ENCODE data around the gene SRGAP2B. TPM values are rescaled to one million over a fixed set of nuclear protein-coding genes. Genes with fewer than 3 reads are reported as not detected.
"Not testable (repeated sequence)": the region's sequence is repeated elsewhere in the genome, so short reads cannot be mapped to it uniquely, and the experiment has no call there.

Gene SRGAP2B
- total RNA-seq, 1 experiment from 2014 or later = 23.5 TPM

GRCh38 chr1:144995833-144996410 is 99.2 kb downstream of the SRGAP2B start:
- H3K18ac ChIP-seq (ENCODE audit: insufficient read length, low read depth, low read length); H3K4me3 Mint-ChIP-seq; H3K4me1 ChIP-seq (ENCODE audit: insufficient read depth, low read length); H2BK5ac ChIP-seq (ENCODE audit: insufficient read length, low read length); H2BK20ac ChIP-seq (ENCODE audit: low read depth, low read length, poor library complexity, severe bottlenecking); H3K27me3 Mint-ChIP-seq (ENCODE audit: low read depth); H2BK120ac ChIP-seq (ENCODE audit: low read depth, low read length, poor library complexity, severe bottlenecking); H3K9me3 Mint-ChIP-seq; H3K4ac ChIP-seq (ENCODE audit: low read depth, low read length); H2AK5ac ChIP-seq (ENCODE audit: insufficient read length, low read length); H4K5ac ChIP-seq (ENCODE audit: insufficient read length, low read depth, low read length); H4K91ac ChIP-seq (ENCODE audit: insufficient read length, low read depth, low read length); H3K79me1 ChIP-seq (ENCODE audit: insufficient read depth, low read depth, low read length, poor library complexity, severe bottlenecking); H3K4me2 ChIP-seq (ENCODE audit: insufficient read depth, insufficient read length, low read length); H3K27ac Mint-ChIP-seq; H3K9me3 ChIP-seq (ENCODE audit: control insufficient read depth, low read depth, low read length); H3K23ac ChIP-seq (ENCODE audit: insufficient read length, low read depth, low read length); H3K36me3 Mint-ChIP-seq (ENCODE audit: insufficient read depth in 1 of 3, low read depth in 3 of 3); H2BK12ac ChIP-seq (ENCODE audit: insufficient read length, low read depth, low read length); H3K23me2 ChIP-seq (ENCODE audit: insufficient read length, low read depth, low read length, poor library complexity, severe bottlenecking); H2BK15ac ChIP-seq (ENCODE audit: low read depth, low read length); H4K20me1 ChIP-seq (ENCODE audit: control insufficient read depth, insufficient read depth, insufficient read length); DNase-seq; H4K8ac ChIP-seq (replicated peaks; ENCODE audit: insufficient read length, low read depth, low read length); H3K27ac ChIP-seq (ENCODE audit: insufficient read length, low read depth, low read length); H3K79me2 ChIP-seq (ENCODE audit: insufficient read depth, low read length); H3K56ac ChIP-seq (ENCODE audit: insufficient read length, low read depth, low read length); H3K14ac ChIP-seq (ENCODE audit: insufficient read depth, low read length); H3K4me1 Mint-ChIP-seq; H3K27me3 ChIP-seq (ENCODE audit: insufficient read depth, low read length); H3T11ph ChIP-seq (ENCODE audit: low read length); H2AFZ ChIP-seq (ENCODE audit: low read length); H3K9ac ChIP-seq (ENCODE audit: extremely low read depth, insufficient read length, low read length): not testable (repeated sequence)

GRCh38 chr1:144992915-144993314 is 102.2 kb downstream of the SRGAP2B start:
- no CpG with 5 or more reads among the region's 1 CpG for WGBS (ENCODE audit: extremely low coverage, insufficient read length, low lambda C conversion rate)
- H3K79me1 ChIP-seq (ENCODE audit: insufficient read depth, low read depth, low read length, poor library complexity, severe bottlenecking); H4K20me1 ChIP-seq (ENCODE audit: control insufficient read depth, insufficient read depth, insufficient read length); H3K9ac ChIP-seq (ENCODE audit: extremely low read depth, insufficient read length, low read length); H3K27me3 Mint-ChIP-seq (ENCODE audit: low read depth); H3K27ac ChIP-seq (ENCODE audit: insufficient read length, low read depth, low read length); H4K5ac ChIP-seq (ENCODE audit: insufficient read length, low read depth, low read length); DNase-seq; H3K9me3 ChIP-seq (ENCODE audit: control insufficient read depth, low read depth, low read length); H3K23ac ChIP-seq (ENCODE audit: insufficient read length, low read depth, low read length); H2BK5ac ChIP-seq (ENCODE audit: insufficient read length, low read length); H3T11ph ChIP-seq (ENCODE audit: low read length); H3K4me3 Mint-ChIP-seq; H4K91ac ChIP-seq (ENCODE audit: insufficient read length, low read depth, low read length); H2BK20ac ChIP-seq (ENCODE audit: low read depth, low read length, poor library complexity, severe bottlenecking); H3K23me2 ChIP-seq (ENCODE audit: insufficient read length, low read depth, low read length, poor library complexity, severe bottlenecking); H3K18ac ChIP-seq (ENCODE audit: insufficient read length, low read depth, low read length); H3K14ac ChIP-seq (ENCODE audit: insufficient read depth, low read length); H2AK5ac ChIP-seq (ENCODE audit: insufficient read length, low read length); H2AFZ ChIP-seq (ENCODE audit: low read length); H4K8ac ChIP-seq (replicated peaks; ENCODE audit: insufficient read length, low read depth, low read length); H3K4me1 Mint-ChIP-seq; H2BK15ac ChIP-seq (ENCODE audit: low read depth, low read length); H3K4me1 ChIP-seq (ENCODE audit: insufficient read depth, low read length); H3K36me3 Mint-ChIP-seq (ENCODE audit: insufficient read depth in 1 of 3, low read depth in 3 of 3); H3K56ac ChIP-seq (ENCODE audit: insufficient read length, low read depth, low read length); H3K27me3 ChIP-seq (ENCODE audit: insufficient read depth, low read length); H2BK12ac ChIP-seq (ENCODE audit: insufficient read length, low read depth, low read length); H3K27ac Mint-ChIP-seq; H3K9me3 Mint-ChIP-seq; H3K79me2 ChIP-seq (ENCODE audit: insufficient read depth, low read length); H3K4ac ChIP-seq (ENCODE audit: low read depth, low read length); H3K4me2 ChIP-seq (ENCODE audit: insufficient read depth, insufficient read length, low read length); H2BK120ac ChIP-seq (ENCODE audit: low read depth, low read length, poor library complexity, severe bottlenecking): not testable (repeated sequence)

Measured in H9 (cell line).